ENCODE data around the gene PRPH. TPM values are rescaled to one million over a fixed set of nuclear protein-coding genes. Genes with fewer than 3 reads are reported as not detected.
"Not testable (repeated sequence)": the region's sequence is repeated elsewhere in the genome, so short reads cannot be mapped to it uniquely, and the experiment has no call there.

The PRPH gene
- total and polyA plus RNA-seq, 2 donors (not counting 1 experiment from before 2014, with no cell fraction given), result not detected

DNA sequence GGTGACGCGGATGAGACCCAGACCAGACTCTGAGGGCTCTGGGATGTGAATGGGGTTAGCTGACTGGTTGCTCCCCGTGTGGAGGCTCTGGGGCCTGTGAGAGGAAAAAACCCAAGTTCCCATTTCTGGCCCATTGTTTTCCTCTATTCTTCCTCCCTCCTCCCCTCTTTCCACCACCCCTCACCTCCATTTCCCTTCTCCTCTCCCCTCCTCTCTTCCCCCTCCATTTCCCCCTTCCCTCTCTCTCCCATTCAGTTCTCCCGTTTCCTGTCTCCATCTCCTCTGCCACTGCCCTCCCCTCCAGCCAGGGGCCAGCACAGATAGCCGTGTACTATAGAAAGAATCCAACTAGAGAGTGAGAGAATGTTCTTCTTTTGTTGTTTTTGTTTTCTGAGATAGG, 12.6 kb upstream of the PRPH start:
- DNase-seq (no peak), ATAC-seq (ENCODE audit: low read depth) (no peak)
- Histone ChIP-seq H3K4me3 (ENCODE audit: control extremely low read depth in 1 of 5, extremely low read depth in 1 of 5, insufficient read depth in 1 of 5, low read depth in 2 of 5, low read length in 4 of 5) (no peak overlapping the region), H2AFZ (ENCODE audit: insufficient read depth, low read depth, low read length, poor library complexity, severe bottlenecking) (no peak overlapping the region), H3K27ac (ENCODE audit: low read length in 2 of 2) (no peak overlapping the region), H4K20me1 (ENCODE audit: control insufficient read depth, insufficient read depth, low read length, poor library complexity, severe bottlenecking) (no peaks in the 10 kb centered on the region), H3K79me2 (ENCODE audit: control insufficient read depth, insufficient read depth, low read length) (no peaks in the 10 kb centered on the region), H3K36me3 (replicated peaks in 1 of 2; ENCODE audit: control extremely low read depth in 1 of 2, control insufficient read depth in 1 of 2, extremely low read depth in 1 of 2, insufficient read depth in 2 of 2, low read length in 1 of 2) (no peaks in the 10 kb centered on the region), H3K4me1 (ENCODE audit: control insufficient read depth in 2 of 2, insufficient read depth in 2 of 2, low read length in 2 of 2) (no peaks in the 10 kb centered on the region), H3K27me3 (replicated peaks in 1 of 4; ENCODE audit: control extremely low read depth in 1 of 4, control insufficient read depth in 3 of 4, insufficient read depth in 4 of 4, low read length in 3 of 4) (peaks cover 0 to 15% (median 1%) of the 10 kb centered on the region in 4 experiments), H3K9ac (ENCODE audit: low read length) (no peak overlapping the region), H3K9me3 (ENCODE audit: control extremely low read depth in 1 of 3, control insufficient read depth in 2 of 3, insufficient read depth in 1 of 3, low read length in 2 of 3) (no peaks in the 10 kb centered on the region), H3K4me2 (replicated peaks; ENCODE audit: low read depth, low read length, poor library complexity, severe bottlenecking) (no peak overlapping the region)
- no peak overlapping the region for H3K27ac Mint-ChIP-seq
- POLR2A ChIA-PET, result interaction anchor here (0.7 kb wide), 1 partner anchor 188 kb away, joined by 4 read pairs; no protein-coding TSS in a partner anchor
- H3K9me3 Mint-ChIP-seq (ENCODE audit: insufficient read depth), result no peaks in the 10 kb centered on the region
- 60% methylated on average over 2 of the region's 5 CpGs for WGBS (ENCODE audit: insufficient coverage)
- peaks cover 13% of the 10 kb centered on the region for H3K27me3 Mint-ChIP-seq
- TF ChIP-seq EZH2 (IDR thresholded peaks at IDR 0.05; ENCODE audit: borderline replicate concordance, insufficient read depth, low read depth, low read length, poor library complexity, severe bottlenecking), result no peak
- TF ChIP-seq, protein P1, sequence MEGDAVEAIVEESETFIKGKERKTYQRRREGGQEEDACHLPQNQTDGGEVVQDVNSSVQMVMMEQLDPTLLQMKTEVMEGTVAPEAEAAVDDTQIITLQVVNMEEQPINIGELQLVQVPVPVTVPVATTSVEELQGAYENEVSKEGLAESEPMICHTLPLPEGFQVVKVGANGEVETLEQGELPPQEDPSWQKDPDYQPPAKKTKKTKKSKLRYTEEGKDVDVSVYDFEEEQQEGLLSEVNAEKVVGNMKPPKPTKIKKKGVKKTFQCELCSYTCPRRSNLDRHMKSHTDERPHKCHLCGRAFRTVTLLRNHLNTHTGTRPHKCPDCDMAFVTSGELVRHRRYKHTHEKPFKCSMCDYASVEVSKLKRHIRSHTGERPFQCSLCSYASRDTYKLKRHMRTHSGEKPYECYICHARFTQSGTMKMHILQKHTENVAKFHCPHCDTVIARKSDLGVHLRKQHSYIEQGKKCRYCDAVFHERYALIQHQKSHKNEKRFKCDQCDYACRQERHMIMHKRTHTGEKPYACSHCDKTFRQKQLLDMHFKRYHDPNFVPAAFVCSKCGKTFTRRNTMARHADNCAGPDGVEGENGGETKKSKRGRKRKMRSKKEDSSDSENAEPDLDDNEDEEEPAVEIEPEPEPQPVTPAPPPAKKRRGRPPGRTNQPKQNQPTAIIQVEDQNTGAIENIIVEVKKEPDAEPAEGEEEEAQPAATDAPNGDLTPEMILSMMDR (IDR thresholded peaks at IDR 0.05), result no peak
- H3K4me1 Mint-ChIP-seq, result no peaks in the 10 kb centered on the region
- H3K4me3 Mint-ChIP-seq, result no peak overlapping the region
- CTCF ChIA-PET, result no interaction called here
- intact Hi-C loops (cut with micrococcal nuclease), result no loop called here

DNA sequence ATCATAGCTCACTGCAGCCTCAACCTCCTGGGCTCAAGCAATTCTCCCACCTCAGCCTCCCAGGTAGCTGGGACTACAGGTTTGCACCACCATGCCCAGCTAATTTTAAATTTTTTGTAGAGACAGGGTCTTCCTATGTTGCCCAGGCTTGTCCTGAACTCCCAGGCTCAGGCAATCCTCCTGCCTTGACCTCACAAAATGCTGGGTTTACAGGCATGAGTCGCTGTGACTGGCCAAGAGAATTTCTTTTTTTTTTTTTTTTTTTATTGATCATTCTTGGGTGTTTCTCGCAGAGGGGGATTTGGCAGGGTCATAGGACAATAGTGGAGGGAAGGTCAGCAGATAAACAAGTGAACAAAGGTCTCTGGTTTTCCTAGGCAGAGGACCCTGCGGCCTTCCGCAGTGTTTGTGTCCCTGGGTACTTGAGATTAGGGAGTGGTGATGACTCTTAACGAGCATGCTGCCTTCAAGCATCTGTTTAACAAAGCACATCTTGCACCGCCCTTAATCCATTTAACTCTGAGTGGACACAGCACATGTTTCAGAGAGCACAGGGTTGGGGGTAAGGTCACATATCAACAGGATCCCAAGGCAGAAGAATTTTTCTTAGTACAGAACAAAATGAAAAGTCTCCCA, 12.1 kb upstream of the PRPH start:
- ATAC-seq (ENCODE audit: low read depth); H3K4me3 ChIP-seq (ENCODE audit: control extremely low read depth in 1 of 5, extremely low read depth in 1 of 5, insufficient read depth in 1 of 5, low read depth in 2 of 5, low read length in 4 of 5); H3K9me3 ChIP-seq (ENCODE audit: control extremely low read depth in 1 of 3, control insufficient read depth in 2 of 3, insufficient read depth in 1 of 3, low read length in 2 of 3); H3K4me1 ChIP-seq (ENCODE audit: control insufficient read depth in 2 of 2, insufficient read depth in 2 of 2, low read length in 2 of 2); intact Hi-C loops (cut with micrococcal nuclease); H3K9ac ChIP-seq (ENCODE audit: low read length); H3K27ac ChIP-seq (ENCODE audit: low read length in 2 of 2); H3K79me2 ChIP-seq (ENCODE audit: control insufficient read depth, insufficient read depth, low read length); H3K9me3 Mint-ChIP-seq (ENCODE audit: insufficient read depth); H3K4me1 Mint-ChIP-seq; H3K4me2 ChIP-seq (replicated peaks; ENCODE audit: low read depth, low read length, poor library complexity, severe bottlenecking); H4K20me1 ChIP-seq (ENCODE audit: control insufficient read depth, insufficient read depth, low read length, poor library complexity, severe bottlenecking); H3K36me3 ChIP-seq (replicated peaks in 1 of 2; ENCODE audit: control extremely low read depth in 1 of 2, control insufficient read depth in 1 of 2, extremely low read depth in 1 of 2, insufficient read depth in 2 of 2, low read length in 1 of 2); H2AFZ ChIP-seq (ENCODE audit: insufficient read depth, low read depth, low read length, poor library complexity, severe bottlenecking); H3K4me3 Mint-ChIP-seq; H3K27ac Mint-ChIP-seq; DNase-seq: not testable (repeated sequence)
- CTCF ChIA-PET, result interaction anchor here (10.2 kb wide), 1 partner anchor 67 kb away, joined by 139 read pairs; the partner anchor contains the start of gene DNAJC22
- peaks cover 16% of the 10 kb centered on the region for H3K27me3 Mint-ChIP-seq
- POLR2A ChIA-PET, result interaction anchor here (0.7 kb wide), 1 partner anchor 189 kb away, joined by 4 read pairs; no protein-coding TSS in a partner anchor
- H3K27me3 ChIP-seq (replicated peaks in 1 of 4; ENCODE audit: control extremely low read depth in 1 of 4, control insufficient read depth in 3 of 4, insufficient read depth in 4 of 4, low read length in 3 of 4), result peaks cover 0 to 16% (median 3%) of the 10 kb centered on the region in 4 experiments
- no CpG with 5 or more reads among the region's 6 CpGs for WGBS (ENCODE audit: insufficient coverage)
